GM12864 (cell line): Measurements from ENCODE around the gene MAD1L1.

Source experiments
- DNase-seq: peaks from one replicate; pipeline ENCODE4 v3.0.0-alpha.2; 2011; ENCODE audit warnings: low read depth
- H3K4me3 ChIP-seq: 2 replicates; pipeline ENCODE4 v1.5.1; 2011; ENCODE audit warnings: mild to moderate bottlenecking, low read depth, low read length, control low read depth
- TF ChIP-seq, protein P1 (sequence below): IDR thresholded peaks from 2 replicates; pipeline ENCODE4 v1.5.1; 2011; ENCODE audit warnings: low read depth, mild to moderate bottlenecking, moderate library complexity, low read length, control low read depth, inconsistent platforms; ENCODE audit errors: missing control alignments

MAD1L1 gene

DNA sequence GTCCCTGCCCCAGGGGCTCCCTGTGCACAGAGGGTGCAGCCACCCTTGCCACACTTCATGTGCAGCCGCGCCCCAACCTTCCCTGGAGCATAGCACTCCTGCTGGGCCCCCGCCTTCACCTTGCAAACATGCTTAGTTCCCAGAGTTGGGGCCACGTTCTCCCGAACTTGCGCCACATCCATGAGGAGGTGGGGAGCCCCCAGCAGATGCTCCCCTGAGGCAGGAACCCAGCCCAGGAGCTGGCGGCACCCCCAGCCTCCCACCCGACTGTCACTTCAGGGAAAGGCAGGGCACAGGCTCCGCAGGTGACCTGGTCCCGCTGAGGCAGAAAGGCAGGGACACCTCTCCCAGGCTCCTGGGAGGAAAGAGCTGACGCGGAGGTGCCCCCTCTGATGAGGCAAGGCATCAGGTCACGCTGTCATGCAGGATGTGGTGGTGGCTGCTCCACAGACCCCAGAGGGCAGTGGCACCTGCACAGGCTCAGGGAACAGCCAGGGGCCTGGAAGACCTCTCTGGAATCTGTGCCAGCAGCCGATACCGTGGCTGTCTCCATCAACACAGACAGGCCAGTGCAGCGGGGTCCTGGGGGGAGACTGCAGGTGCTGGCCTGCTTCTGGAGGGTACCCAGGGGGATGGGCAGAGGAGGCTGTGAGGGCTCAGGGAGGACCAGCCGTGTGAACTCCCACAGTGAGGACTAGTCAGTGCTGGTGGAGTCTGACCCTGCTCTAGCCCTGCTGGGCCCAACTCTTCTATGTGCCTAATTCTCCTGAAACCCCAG, 221.3 kb downstream of the MAD1L1 start:
- no peak for DNase-seq
- TF ChIP-seq, protein P1, sequence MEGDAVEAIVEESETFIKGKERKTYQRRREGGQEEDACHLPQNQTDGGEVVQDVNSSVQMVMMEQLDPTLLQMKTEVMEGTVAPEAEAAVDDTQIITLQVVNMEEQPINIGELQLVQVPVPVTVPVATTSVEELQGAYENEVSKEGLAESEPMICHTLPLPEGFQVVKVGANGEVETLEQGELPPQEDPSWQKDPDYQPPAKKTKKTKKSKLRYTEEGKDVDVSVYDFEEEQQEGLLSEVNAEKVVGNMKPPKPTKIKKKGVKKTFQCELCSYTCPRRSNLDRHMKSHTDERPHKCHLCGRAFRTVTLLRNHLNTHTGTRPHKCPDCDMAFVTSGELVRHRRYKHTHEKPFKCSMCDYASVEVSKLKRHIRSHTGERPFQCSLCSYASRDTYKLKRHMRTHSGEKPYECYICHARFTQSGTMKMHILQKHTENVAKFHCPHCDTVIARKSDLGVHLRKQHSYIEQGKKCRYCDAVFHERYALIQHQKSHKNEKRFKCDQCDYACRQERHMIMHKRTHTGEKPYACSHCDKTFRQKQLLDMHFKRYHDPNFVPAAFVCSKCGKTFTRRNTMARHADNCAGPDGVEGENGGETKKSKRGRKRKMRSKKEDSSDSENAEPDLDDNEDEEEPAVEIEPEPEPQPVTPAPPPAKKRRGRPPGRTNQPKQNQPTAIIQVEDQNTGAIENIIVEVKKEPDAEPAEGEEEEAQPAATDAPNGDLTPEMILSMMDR: no peak
- H3K4me3 ChIP-seq: no peak overlapping the region

DNA sequence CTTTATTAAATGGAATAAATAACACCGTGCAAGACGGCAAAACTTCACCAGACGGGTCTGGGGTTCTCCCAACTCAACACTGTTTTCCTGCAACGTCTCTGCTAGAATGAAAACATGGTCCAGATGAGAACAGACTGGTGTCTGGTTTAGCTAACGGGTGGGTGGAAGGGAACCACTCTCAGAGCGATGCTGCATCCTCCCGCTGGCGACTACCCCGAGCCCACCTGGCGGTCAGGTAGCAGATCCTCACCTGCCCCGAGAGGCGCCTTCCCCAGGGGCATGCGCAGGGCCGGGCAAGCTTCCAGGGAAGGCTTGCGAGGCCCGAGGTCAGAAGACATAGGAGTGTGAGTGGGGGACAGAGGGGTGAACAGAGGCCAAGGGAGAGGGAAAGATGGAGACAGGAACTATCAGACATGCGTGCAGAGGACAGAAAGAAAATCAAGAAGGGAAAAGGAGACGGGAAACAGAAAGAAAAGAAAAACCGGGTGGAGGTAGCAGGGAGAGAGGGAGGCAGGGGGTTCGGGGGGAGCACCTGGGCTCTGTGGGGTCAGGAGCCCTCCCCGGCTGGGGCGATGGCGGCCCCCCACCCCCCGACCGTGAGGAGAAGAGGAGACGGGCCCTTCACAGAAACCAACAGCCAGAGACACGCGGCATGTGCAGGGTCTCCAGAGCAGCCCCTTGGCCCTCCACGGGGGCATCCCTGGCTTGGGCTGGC, 222.0 kb downstream of the MAD1L1 start:
- H3K4me3 ChIP-seq: no peak overlapping the region
- TF ChIP-seq, protein P1: no peak
- no peak for DNase-seq

DNA sequence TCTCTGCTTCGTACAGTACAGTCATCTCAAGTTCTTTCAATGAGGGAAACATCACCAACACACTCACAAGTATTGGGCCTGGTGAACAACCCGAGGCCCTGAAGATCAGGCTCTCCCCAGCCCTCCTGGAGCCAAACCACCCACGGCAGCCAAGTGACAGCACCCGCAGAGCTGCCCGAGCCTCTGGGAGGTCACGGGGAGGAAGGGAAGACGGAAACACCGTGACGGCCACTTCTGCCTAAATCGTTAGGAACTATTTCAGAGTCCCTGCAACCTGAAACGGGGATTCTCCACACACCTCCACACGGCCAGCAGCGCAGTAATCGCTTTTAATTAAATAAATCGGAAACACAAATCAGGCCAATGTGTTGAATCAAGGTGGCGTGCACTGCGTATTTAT, 222.6 kb downstream of the MAD1L1 start:
- TF ChIP-seq, protein P1: no peak
- no peak for DNase-seq
- H3K4me3 ChIP-seq: no peak overlapping the region

DNA sequence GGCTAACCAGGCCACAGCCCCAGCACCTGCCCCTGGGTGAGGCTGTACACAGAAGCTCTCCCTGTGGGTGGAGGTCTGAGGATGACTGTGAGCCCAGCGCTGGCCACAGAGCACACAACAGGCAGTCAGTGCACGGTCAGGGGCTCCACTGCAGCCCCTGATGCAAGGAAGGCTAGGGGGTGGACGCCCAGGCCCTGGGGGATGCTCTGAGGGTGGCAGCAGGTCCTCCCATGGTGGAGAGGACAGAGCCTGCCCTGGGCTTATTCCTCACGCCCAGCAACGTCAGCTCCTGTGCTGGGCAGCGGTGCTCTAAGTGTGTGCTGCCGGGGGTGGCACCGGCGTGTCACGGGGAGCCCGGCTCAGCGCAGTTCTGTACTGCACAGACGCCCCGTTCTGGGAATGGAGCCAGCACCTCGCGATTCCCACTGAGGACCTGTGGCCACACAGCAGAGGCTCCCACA, 223.2 kb downstream of the MAD1L1 start:
- TF ChIP-seq, protein P1: no peak
- no peak overlapping the region for H3K4me3 ChIP-seq
- no peak for DNase-seq

DNA sequence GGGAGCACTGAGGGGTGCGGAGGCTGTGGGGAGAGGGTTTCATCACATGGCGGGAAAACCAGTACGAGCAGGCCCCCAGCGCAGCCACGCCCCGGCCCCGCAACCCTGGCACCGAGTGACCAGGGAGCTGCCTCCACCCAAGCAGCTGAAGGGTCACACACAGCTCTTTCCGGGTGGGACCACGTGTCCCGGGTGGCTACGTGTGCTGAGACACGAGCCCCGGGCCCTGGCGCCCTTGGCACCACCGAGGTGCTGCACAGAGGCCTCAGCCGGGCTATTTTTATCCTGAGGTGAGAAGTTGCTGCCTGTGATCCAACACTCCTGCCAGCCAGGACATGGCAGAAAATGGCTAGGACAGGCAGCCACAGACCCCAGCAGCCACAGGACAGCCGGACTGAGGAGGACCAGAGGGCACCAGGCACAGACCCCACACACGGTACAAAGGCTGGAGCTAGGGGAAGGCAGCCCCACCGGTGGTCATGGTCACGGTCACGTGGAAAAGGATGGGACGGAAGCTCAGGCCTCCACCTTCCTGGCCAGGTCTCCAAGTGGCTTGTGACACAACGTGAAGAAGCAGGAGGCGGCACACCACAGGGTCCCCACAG, 223.7 kb downstream of the MAD1L1 start:
- H3K4me3 ChIP-seq: no peak overlapping the region

DNA sequence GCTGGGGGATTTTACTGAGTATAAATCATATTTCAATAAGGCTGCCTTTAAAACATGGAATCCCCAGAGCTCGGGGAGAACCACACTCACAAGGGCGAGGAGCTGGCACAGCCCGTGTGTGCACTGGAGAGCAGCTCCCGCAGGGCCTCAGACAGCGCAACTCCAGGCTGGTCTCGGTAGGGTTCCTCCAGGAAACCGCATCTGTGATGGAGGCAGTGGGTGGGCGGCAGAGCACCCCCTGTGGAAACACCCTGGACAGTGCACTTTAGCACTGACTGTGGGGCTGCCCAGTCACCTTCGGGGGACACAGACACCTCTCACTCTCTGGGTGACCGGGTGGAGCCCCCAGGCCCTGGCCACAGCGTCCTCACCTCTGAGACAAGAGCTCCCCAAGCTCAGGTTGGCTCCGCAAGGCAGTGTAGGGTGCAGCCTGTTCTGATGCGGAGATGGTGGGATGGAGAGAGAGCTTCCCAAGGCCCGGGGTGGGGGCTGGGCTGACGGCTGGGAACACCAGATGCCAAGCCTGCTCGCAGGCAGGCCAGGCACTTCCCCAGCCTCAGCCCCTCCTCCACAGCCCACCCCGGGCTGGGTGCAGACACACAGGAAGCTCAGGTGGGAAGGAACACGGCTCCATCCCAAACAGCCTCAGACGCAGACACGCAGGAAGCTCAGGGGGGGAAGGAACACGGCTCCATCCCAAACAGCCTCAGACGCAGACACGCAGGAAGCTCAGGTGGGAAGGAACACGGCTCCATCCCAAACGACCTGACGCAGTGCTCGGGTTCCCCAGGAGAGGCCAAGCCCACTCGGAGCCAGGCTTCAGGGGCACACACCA, 224.4 kb downstream of the MAD1L1 start:
- no peak for DNase-seq
- no peak overlapping the region for H3K4me3 ChIP-seq
- TF ChIP-seq, protein P1: no peak

More for the DNA sequence above, 223.7 kb downstream of the MAD1L1 start:
- no peak for DNase-seq
- TF ChIP-seq, protein P1: no peak
